ENCODE measurements around the gene MGAT5.

The MGAT5 gene

GRCh38 chr2:134425724-134426496 is 172.0 kb downstream of the MGAT5 start:
- DNase-seq: no peak

GRCh38 chr2:134426721-134427120 is 172.8 kb downstream of the MGAT5 start:
- DNase-seq: no peak

- DNase-seq: no peak
Measured at GRCh38 chr2:134429886-134430285, 176.0 kb downstream of the MGAT5 start.

- no peak for DNase-seq
Measured at GRCh38 chr2:134431838-134432434, 178.1 kb downstream of the MGAT5 start.

GRCh38 chr2:134432435-134432883 is 178.6 kb downstream of the MGAT5 start:
- no peak for DNase-seq

- DNase-seq: no peak
Measured at GRCh38 chr2:134433469-134433868, 179.6 kb downstream of the MGAT5 start.

GRCh38 chr2:134433979-134434378 is 180.1 kb downstream of the MGAT5 start:
- no peak for DNase-seq

GRCh38 chr2:134435505-134435904 is 181.6 kb downstream of the MGAT5 start:
- DNase-seq: no peak

GRCh38 chr2:134435936-134436335 is 182.1 kb downstream of the MGAT5 start:
- DNase-seq: no peak

- DNase-seq: no peak
Measured at GRCh38 chr2:134436706-134437105, 182.8 kb downstream of the MGAT5 start.

GRCh38 chr2:134438371-134438770 is 184.5 kb downstream of the MGAT5 start:
- DNase-seq: no peak

- DNase-seq: no peak
Measured at GRCh38 chr2:134440336-134440909, 186.6 kb downstream of the MGAT5 start.

- no peak for DNase-seq
Measured at GRCh38 chr2:134441153-134441863, 187.4 kb downstream of the MGAT5 start.

- DNase-seq: no peak
Measured at GRCh38 chr2:134443814-134444480, 190.1 kb downstream of the MGAT5 start.

- DNase-seq: no peak
Measured at GRCh38 chr2:134445116-134445515, 191.2 kb downstream of the MGAT5 start.

GRCh38 chr2:134445985-134446382 is 192.1 kb downstream of the MGAT5 start:
- no peak for DNase-seq

- peak; percentile 52 for DNase-seq
Measured at GRCh38 chr2:134446383-134447017, 192.6 kb downstream of the MGAT5 start.

- no peak for DNase-seq
Measured at GRCh38 chr2:134447669-134448068, 193.8 kb downstream of the MGAT5 start.

- DNase-seq: no peak
Measured at GRCh38 chr2:134448650-134449049, 194.8 kb downstream of the MGAT5 start.

- DNase-seq: no peak
Measured at GRCh38 chr2:134449157-134449556, 195.3 kb downstream of the MGAT5 start.

GRCh38 chr2:134449751-134450513 is 196.1 kb downstream of the MGAT5 start:
- DNase-seq: no peak

All from right kidney (tissue), 1 donor.